Upper lobe of left lung (tissue), 6 donors: ENCODE data around the gene NSMCE3. TPM values are rescaled to one million over a fixed set of nuclear protein-coding genes. Genes with fewer than 3 reads are reported as not detected.

ENCODE experiments used
- ATAC-seq, 2 donors: fragments of 200-7000 bp; cut with Tn5 transposase; one replicate each; pipeline ENCODE4 v1.9.1; 2022; ENCODE audit warnings: mild to moderate bottlenecking in 2 of 2, moderate library complexity in 2 of 2; ENCODE audit not compliant: low FRiP score in 2 of 2
- DNase-seq, 2 donors: peaks; one replicate each; pipeline ENCODE4 v3.0.0-alpha.2; 2019 to 2020
- H3K27ac ChIP-seq, 4 donors: fragments of 200-600 bp; sonication (generic); one replicate each; pipeline ENCODE4 v1.5.1; 2016 to 2019
- H3K27me3 ChIP-seq, 4 donors: fragments of 200-600 bp; sonication (generic); one replicate each; pipeline ENCODE4 v1.5.1; 2017 to 2019
- H3K36me3 ChIP-seq, 4 donors: fragments of 200-600 bp; sonication (generic); one replicate each; pipeline ENCODE4 v1.5.1; 2016 to 2019
- H3K4me1 ChIP-seq, 4 donors: fragments of 200-600 bp; sonication (generic); one replicate each; pipeline ENCODE4 v1.5.1; 2018 to 2019
- H3K4me3 ChIP-seq, 4 donors: fragments of 200-600 bp; sonication (generic); one replicate each; pipeline ENCODE4 v1.5.1; 2017 to 2019; ENCODE audit warnings: mild to moderate bottlenecking in 2 of 4, moderate library complexity in 1 of 4
- H3K9me3 ChIP-seq, 4 donors: fragments of 200-600 bp; sonication (generic); one replicate each; pipeline ENCODE4 v1.5.1; 2018 to 2019
- EP300 ChIP-seq, 4 donors: sonication (generic); formaldehyde crosslinking; IDR thresholded peaks; one replicate each; pipeline ENCODE4 v1.5.1; 2017; ENCODE audit warnings: antibody characterized with exemption in 4 of 4, control low read depth in 2 of 4
- POLR2A ChIP-seq, 4 donors: fragments of 450-650 bp; IDR thresholded peaks; one replicate each; pipeline ENCODE4 v1.5.1; 2016 to 2017; ENCODE audit warnings: antibody characterized with exemption in 4 of 4, mild to moderate bottlenecking in 2 of 4
- POLR2AphosphoS5 ChIP-seq, 2 donors: sonication (generic); formaldehyde crosslinking; IDR thresholded peaks; one replicate each; pipeline ENCODE4 v1.5.1; 2017; ENCODE audit warnings: antibody characterized with exemption in 2 of 2
- WGBS, 2 donors: methylation state at CpG; one replicate each; pipeline ENCODE4 v1.1.5; 2017 to 2018; 5-methylcytosine and 5-hydroxymethylcytosine counted together
- total RNA-seq, 6 donors: library from RNA; depleted of rRNA in 4 of 6; stranded (reverse); fragments of >200 nt in 4 of 6; gene quantifications; one replicate each; pipeline versions ENCODE4 v1.1.0 to v1.2.1, GENCODE V29; 2016 to 2021
- TF ChIP-seq, protein P1 (sequence below), 6 experiments: fragments of 450-650 bp in 4 of 6; fragments of 200-600 bp in 2 of 6; sonication (generic) in 2 of 6; IDR thresholded peaks; one replicate each; pipeline ENCODE4 v1.5.1; 2016 to 2019; ENCODE audit warnings: antibody characterized with exemption in 6 of 6
- donor health status: DM: no; HTN: no; CAD: no; lungs with moderate emphysema.
- donor health status: DM: no; HTN: yes; CAD: no; lungs with severe emphysema.

The NSMCE3 gene
- total RNA-seq, 6 donors from 2014 or later, result 3.1 to 10.6 (median 6.9) TPM

DNA sequence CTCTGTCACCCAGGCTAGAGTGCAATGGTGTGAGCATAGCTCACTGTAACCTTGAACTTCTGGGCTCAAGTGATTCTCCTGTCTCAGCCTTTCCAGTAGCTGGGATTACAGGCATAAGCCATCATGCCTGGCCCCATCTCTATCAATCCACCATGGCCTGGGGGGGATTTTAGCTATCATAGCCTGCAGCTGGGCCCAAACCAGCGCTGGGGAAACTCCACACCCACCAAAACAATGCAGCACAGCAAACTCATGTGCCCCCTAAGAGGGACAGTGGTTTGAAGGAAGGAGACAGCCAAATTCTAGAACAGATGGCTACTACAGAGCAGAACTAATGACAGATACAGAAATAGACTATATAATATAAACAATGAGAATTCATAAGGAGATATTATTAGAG lies 13.8 kb upstream of the NSMCE3 start:
- no peaks in the 10 kb centered on the region for H3K36me3 ChIP-seq
- H3K9me3 ChIP-seq, result no peaks in the 10 kb centered on the region
- no peak for ATAC-seq
- DNase-seq, result no peak
- H3K4me3 ChIP-seq, result no peak overlapping the region
- TF ChIP-seq POLR2AphosphoS5 (IDR thresholded peaks at IDR 0.05) (no peak), POLR2A (IDR thresholded peaks at IDR 0.05) (no peak), EP300 (IDR thresholded peaks at IDR 0.05) (no peak)
- TF ChIP-seq, protein P1, sequence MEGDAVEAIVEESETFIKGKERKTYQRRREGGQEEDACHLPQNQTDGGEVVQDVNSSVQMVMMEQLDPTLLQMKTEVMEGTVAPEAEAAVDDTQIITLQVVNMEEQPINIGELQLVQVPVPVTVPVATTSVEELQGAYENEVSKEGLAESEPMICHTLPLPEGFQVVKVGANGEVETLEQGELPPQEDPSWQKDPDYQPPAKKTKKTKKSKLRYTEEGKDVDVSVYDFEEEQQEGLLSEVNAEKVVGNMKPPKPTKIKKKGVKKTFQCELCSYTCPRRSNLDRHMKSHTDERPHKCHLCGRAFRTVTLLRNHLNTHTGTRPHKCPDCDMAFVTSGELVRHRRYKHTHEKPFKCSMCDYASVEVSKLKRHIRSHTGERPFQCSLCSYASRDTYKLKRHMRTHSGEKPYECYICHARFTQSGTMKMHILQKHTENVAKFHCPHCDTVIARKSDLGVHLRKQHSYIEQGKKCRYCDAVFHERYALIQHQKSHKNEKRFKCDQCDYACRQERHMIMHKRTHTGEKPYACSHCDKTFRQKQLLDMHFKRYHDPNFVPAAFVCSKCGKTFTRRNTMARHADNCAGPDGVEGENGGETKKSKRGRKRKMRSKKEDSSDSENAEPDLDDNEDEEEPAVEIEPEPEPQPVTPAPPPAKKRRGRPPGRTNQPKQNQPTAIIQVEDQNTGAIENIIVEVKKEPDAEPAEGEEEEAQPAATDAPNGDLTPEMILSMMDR (IDR thresholded peaks at IDR 0.05), result no peak
- no peak overlapping the region for H3K27ac ChIP-seq
- WGBS, 2 donors, result 60 to 73% methylated on average over 1 of the region's 1 CpG
- no peaks in the 10 kb centered on the region for H3K27me3 ChIP-seq
- peaks cover 0 to 4% (median 0%) of the 10 kb centered on the region in 4 donors for H3K4me1 ChIP-seq

DNA sequence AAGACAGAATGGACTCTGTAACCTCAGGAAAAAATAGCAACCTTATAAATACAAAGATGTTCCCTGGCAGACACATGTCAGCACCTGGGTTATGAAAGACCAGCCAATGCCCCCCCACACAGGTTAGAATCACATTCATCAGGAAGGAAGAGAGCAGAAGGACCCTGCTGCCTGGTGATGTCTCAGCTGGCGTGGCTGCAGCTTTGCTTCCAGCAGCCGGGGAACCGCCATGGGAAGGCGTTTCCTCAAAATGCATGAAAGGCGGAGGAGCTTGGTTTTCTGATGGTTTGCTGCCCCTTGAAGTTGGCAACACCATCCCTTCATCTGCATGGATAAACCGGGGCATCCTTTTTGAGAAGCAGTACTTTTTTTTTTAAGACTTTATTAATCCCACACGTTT lies 10.9 kb upstream of the NSMCE3 start:
- no peak for ATAC-seq
- 46 to 55% methylated on average over 7 of the region's 7 CpGs for WGBS, 2 donors
- Histone ChIP-seq H3K4me3 (no peak overlapping the region), H3K4me1 (peaks cover 0 to 4% (median 0%) of the 10 kb centered on the region in 4 donors), H3K9me3 (no peaks in the 10 kb centered on the region), H3K27me3 (no peaks in the 10 kb centered on the region), H3K27ac (no peak overlapping the region), H3K36me3 (no peaks in the 10 kb centered on the region)
- DNase-seq, result no peak
- TF ChIP-seq POLR2AphosphoS5 (IDR thresholded peaks at IDR 0.05), result no peak
- TF ChIP-seq POLR2A (IDR thresholded peaks at IDR 0.05), result no peak
- no peak for TF ChIP-seq EP300 (IDR thresholded peaks at IDR 0.05)
- TF ChIP-seq, protein P1 (IDR thresholded peaks at IDR 0.05), result no peak

DNA sequence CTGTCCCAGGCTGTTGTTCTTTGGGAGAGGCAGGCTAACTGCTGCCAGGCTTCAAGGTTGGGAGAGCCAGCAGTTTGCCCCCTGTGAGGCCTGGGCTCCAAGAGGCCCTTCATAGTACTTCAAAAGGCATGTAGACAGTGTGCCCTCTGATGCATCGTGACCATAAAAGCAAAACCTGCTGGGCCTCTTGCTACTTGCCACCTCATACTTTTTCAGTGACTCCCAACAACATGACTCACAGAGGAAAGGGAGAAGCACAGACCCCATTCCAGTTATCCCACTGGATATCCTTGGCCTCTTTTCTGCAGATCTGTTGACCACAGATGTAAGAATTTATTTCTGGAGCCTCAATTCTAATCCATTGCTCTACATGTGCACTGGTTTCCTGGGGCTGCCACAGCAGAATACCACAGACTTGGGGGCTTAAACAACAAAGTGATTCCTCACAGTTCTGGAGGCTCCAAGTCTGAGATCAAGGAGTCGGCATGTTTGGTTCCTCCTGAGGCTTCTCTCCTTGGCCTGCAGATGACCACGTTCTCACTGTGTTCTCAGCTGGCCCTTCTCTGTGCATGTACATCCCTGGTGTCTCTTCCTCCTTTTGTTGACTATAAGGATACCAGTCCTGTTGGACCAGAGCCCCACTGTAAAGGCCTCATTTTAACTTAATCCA lies 8.9 kb upstream of the NSMCE3 start:
- Histone ChIP-seq H3K4me1 (peaks cover 0 to 4% (median 0%) of the 10 kb centered on the region in 4 donors), H3K9me3 (no peaks in the 10 kb centered on the region), H3K36me3 (no peaks in the 10 kb centered on the region), H3K4me3 (no peak overlapping the region), H3K27me3 (no peaks in the 10 kb centered on the region), H3K27ac (no peak overlapping the region)
- no peak for DNase-seq
- TF ChIP-seq EP300 (IDR thresholded peaks at IDR 0.05), result no peak
- no peak for TF ChIP-seq POLR2A (IDR thresholded peaks at IDR 0.05)
- TF ChIP-seq POLR2AphosphoS5 (IDR thresholded peaks at IDR 0.05), result no peak
- TF ChIP-seq, protein P1 (IDR thresholded peaks at IDR 0.05), result no peak
- 65 to 66% methylated on average over 3 of the region's 3 CpGs for WGBS, 2 donors
- ATAC-seq, result no peak

DNA sequence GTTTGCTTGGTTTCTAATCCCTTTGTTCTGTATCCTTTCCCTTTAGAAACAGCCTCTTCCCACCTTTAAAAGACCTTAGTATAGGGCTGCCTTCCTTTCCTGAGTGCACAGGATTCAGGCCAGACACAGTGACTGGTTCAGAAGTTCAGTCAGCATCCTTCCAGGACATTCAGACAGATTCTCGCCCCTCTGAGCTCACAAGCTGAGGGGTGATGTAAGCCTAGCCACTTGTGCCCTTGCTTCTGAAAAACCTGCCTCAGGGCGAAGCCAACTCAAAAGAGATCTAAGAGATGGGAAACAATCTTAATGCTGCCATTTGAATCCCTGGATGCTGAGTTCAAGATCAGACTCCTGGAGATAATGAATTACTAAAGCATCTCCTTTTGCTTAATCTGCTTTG lies 6.7 kb upstream of the NSMCE3 start:
- Histone ChIP-seq H3K27ac (no peak overlapping the region), H3K4me3 (no peak overlapping the region), H3K9me3 (no peaks in the 10 kb centered on the region), H3K36me3 (no peaks in the 10 kb centered on the region), H3K4me1 (peaks cover 0 to 4% (median 0%) of the 10 kb centered on the region in 4 donors), H3K27me3 (no peaks in the 10 kb centered on the region)
- DNase-seq, result no peak
- ATAC-seq, result no peak
- TF ChIP-seq POLR2A (IDR thresholded peaks at IDR 0.05) (no peak), POLR2AphosphoS5 (IDR thresholded peaks at IDR 0.05) (no peak), EP300 (IDR thresholded peaks at IDR 0.05) (no peak)
- TF ChIP-seq, protein P1 (IDR thresholded peaks at IDR 0.05), result no peak
- 89 to 97% methylated on average over 2 of the region's 2 CpGs for WGBS, 2 donors

DNA sequence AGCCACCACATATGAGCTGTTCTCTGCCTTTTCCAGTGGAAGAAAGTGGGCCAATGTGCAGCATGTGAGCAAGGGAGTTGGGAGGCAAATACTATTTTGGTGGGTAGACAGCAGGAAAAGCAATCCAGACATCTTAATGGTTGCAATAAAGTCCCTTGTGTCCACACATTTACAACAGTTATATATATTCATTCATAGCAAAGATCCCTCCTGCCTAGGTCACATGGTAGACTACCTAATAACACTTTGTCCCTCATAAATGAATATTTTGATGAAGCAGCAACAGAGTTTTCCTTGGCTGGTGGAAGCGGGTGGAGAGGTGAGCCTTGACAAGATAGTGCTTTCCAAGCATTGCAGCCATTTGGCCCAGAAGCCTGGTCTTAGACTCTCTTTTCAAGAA lies 6.2 kb upstream of the NSMCE3 start:
- Histone ChIP-seq H3K4me1 (peaks cover 0 to 4% (median 0%) of the 10 kb centered on the region in 4 donors), H3K27me3 (no peaks in the 10 kb centered on the region), H3K9me3 (no peaks in the 10 kb centered on the region), H3K27ac (no peak overlapping the region), H3K36me3 (no peaks in the 10 kb centered on the region), H3K4me3 (no peak overlapping the region)
- WGBS, 2 donors, result 69 to 97% methylated on average over 1 of the region's 1 CpG
- ATAC-seq, result no peak
- DNase-seq, result no peak
- TF ChIP-seq POLR2A (IDR thresholded peaks at IDR 0.05) (no peak), POLR2AphosphoS5 (IDR thresholded peaks at IDR 0.05) (no peak), EP300 (IDR thresholded peaks at IDR 0.05) (no peak)
- TF ChIP-seq, protein P1 (IDR thresholded peaks at IDR 0.05), result no peak
